CD14-positive monocyte (primary cell): Measurements from ENCODE around the gene CELF2. TPM values are rescaled to one million over a fixed set of nuclear protein-coding genes. Genes with fewer than 3 reads are reported as not detected.

ENCODE experiments used
- DNase-seq, 3 donors: peaks; one replicate each; pipeline ENCODE4 v3.0.0-alpha.2; 2011 to 2022
- H2AFZ ChIP-seq: 2 replicates; pipeline ENCODE4 v1.6.0; 2012; ENCODE audit warnings: mild to moderate bottlenecking, low read depth, low read length, inconsistent platforms; ENCODE audit not compliant: insufficient read depth, poor library complexity, severe bottlenecking
- H3K27ac ChIP-seq, 2 donors: 1 replicate in 1 of 2; 2 replicates in 1 of 2; pipeline ENCODE4 v1.5.1; 2012 to 2013; ENCODE audit warnings: low read length in 2 of 2, control low read depth in 1 of 2, inconsistent platforms in 1 of 2, low read depth in 1 of 2, mild to moderate bottlenecking in 1 of 2
- H3K27me3 ChIP-seq, 2 donors: one replicate each; pipeline versions ENCODE4 v1.6.0 to v1.6.1; 2011 to 2013; ENCODE audit warnings: low read length in 2 of 2; ENCODE audit not compliant: control insufficient read depth in 2 of 2, insufficient read depth in 2 of 2
- H3K36me3 ChIP-seq, 2 donors: replicated peaks in 1 of 2; 1 replicate in 1 of 2; 2 replicates in 1 of 2; pipeline versions ENCODE4 v1.5.1 to v1.6.1; 2012 to 2013; ENCODE audit warnings: low read length in 2 of 2, control low read depth in 1 of 2, inconsistent platforms in 1 of 2, mild to moderate bottlenecking in 1 of 2; ENCODE audit not compliant: insufficient read depth in 2 of 2, control insufficient read depth in 1 of 2
- H3K4me1 ChIP-seq, 2 donors: 1 replicate in 1 of 2; 2 replicates in 1 of 2; pipeline versions ENCODE4 v1.5.1 to v1.6.1; 2012 to 2013; ENCODE audit warnings: low read length in 2 of 2, control low read depth in 1 of 2, inconsistent platforms in 1 of 2, mild to moderate bottlenecking in 1 of 2, moderate library complexity in 1 of 2; ENCODE audit not compliant: insufficient read depth in 2 of 2, control insufficient read depth in 1 of 2
- H3K4me2 ChIP-seq: replicated peaks from 2 replicates; pipeline ENCODE3; 2012; ENCODE audit warnings: low read length, moderate library complexity, mild to moderate bottlenecking; ENCODE audit not compliant: poor library complexity, severe bottlenecking; ENCODE audit errors: extremely low read depth
- H3K4me3 ChIP-seq, 3 experiments: fragments of 200-600 bp in 1 of 3; sonication (generic) in 1 of 3; replicated peaks in 1 of 3; 1 replicate in 2 of 3; 2 replicates in 1 of 3; pipeline ENCODE4 v1.5.1; 2011 to 2013; ENCODE audit warnings: low read length in 3 of 3, mild to moderate bottlenecking in 3 of 3, control low read depth in 2 of 3, low read depth in 2 of 3, inconsistent platforms in 1 of 3, moderate library complexity in 1 of 3
- H3K79me2 ChIP-seq: 2 replicates; pipeline ENCODE4 v1.6.0; 2012; ENCODE audit warnings: mild to moderate bottlenecking, control low read depth, inconsistent platforms, low read length, moderate library complexity; ENCODE audit not compliant: insufficient read depth
- H3K9ac ChIP-seq: 2 replicates; pipeline ENCODE4 v1.6.0; 2017; ENCODE audit warnings: low read length, mild to moderate bottlenecking; ENCODE audit not compliant: insufficient read depth, poor library complexity, severe bottlenecking
- H3K9me3 ChIP-seq, 2 donors: replicated peaks in 1 of 2; 1 replicate in 1 of 2; 2 replicates in 1 of 2; pipeline versions ENCODE4 v1.5.1 to v1.6.1; 2012 to 2013; ENCODE audit warnings: low read length in 2 of 2, control low read depth in 1 of 2; ENCODE audit not compliant: control insufficient read depth in 1 of 2, insufficient read depth in 1 of 2
- H4K20me1 ChIP-seq: 2 replicates; pipeline ENCODE4 v1.6.0; 2012; ENCODE audit warnings: mild to moderate bottlenecking, low read length, control low read depth, moderate library complexity; ENCODE audit not compliant: insufficient read depth
- H3K27ac Mint-ChIP-seq, 7 donors: one replicate each; pipeline ENCODE4 v1.8.0; 2020; ENCODE audit warnings: mild to moderate bottlenecking in 7 of 7, mixed read lengths in 7 of 7, moderate library complexity in 6 of 7, inconsistent platforms in 2 of 7
- H3K27me3 Mint-ChIP-seq, 3 donors: one replicate each; pipeline ENCODE4 v1.8.0; 2021 to 2022; ENCODE audit warnings: low read depth in 3 of 3, mild to moderate bottlenecking in 3 of 3, mixed read lengths in 3 of 3, moderate library complexity in 3 of 3, inconsistent platforms in 1 of 3
- H3K36me3 Mint-ChIP-seq, 2 donors: one replicate each; pipeline ENCODE4 v1.8.0; 2020; ENCODE audit warnings: mixed read lengths in 2 of 2, inconsistent platforms in 1 of 2, mild to moderate bottlenecking in 1 of 2
- H3K4me1 Mint-ChIP-seq: one replicate; pipeline ENCODE4 v1.8.0; 2020; ENCODE audit warnings: mild to moderate bottlenecking, mixed read lengths
- H3K4me3 Mint-ChIP-seq, 2 donors: one replicate each; pipeline ENCODE4 v1.8.0; 2020; ENCODE audit warnings: mild to moderate bottlenecking in 2 of 2, mixed read lengths in 2 of 2, moderate library complexity in 1 of 2
- H3K9me3 Mint-ChIP-seq, 7 donors: one replicate each; pipeline ENCODE4 v1.8.0; 2020 to 2022; ENCODE audit warnings: mixed read lengths in 7 of 7, mild to moderate bottlenecking in 6 of 7, moderate library complexity in 6 of 7, inconsistent platforms in 2 of 7
- CTCF ChIP-seq: fragments of 200-600 bp; IDR thresholded peaks from one replicate; pipeline ENCODE4 v1.8.0; 2022; ENCODE audit warnings: antibody characterized with exemption, mild to moderate bottlenecking
- WGBS: methylation state at CpG from one replicate; pipeline ENCODE4 v1.1.5; 2013; ENCODE audit warnings: missing lambda C conversion rate; ENCODE audit not compliant: insufficient coverage; 5-methylcytosine and 5-hydroxymethylcytosine counted together
- intact Hi-C, 2 donors: fragments of 100-400 bp; cut with micrococcal nuclease; formaldehyde crosslinking; loops; one replicate each; pipeline versions ENCODE4 v1.15.0 to v1.15.1; 2023
- polyA plus RNA-seq, 3 donors: library from polyadenylated mRNA; depleted of rRNA in 1 of 3; unstranded in 2 of 3; stranded (reverse) in 1 of 3; fragments of 300-500 nt in 2 of 3; fragments of >200 nt in 1 of 3; fragmentation: Illumina TruSeq in 2 of 3; gene quantifications; 1 replicate in 2 of 3; 2 replicates in 1 of 3; pipeline ENCODE4 v1.2.3, GENCODE V29; 2012 to 2021

CELF2 gene
- polyA plus RNA-seq, 3 donors: 53.5 to 93.3 (median 80.5) TPM

DNA sequence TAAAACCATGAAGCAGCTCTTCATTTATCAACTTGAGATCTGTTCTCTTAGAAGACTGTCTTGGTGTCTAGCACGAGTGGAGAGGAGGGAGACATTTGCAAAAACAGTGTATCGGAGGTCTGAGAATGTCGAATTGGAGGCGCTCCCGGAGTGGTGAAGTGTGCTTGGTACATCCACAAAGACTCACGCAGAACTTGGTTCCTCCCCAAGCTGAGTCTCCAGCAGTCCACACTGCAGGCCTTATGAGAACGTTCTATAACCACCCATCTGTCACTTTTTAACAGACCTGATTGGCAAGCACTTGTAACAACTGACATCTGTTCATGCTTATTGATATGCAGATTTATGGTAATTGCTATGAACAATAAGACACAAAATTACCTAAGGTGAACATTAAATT is 261.6 kb downstream of the CELF2 start:
- Histone ChIP-seq H3K9me3 (no peaks in the 10 kb centered on the region), H3K27ac (no peak overlapping the region), H3K36me3 (peaks cover 75 to 92% of the 10 kb centered on the region in 2 donors), H3K4me1 (peaks cover 25 to 34% of the 10 kb centered on the region in 2 donors), H3K27me3 (no peaks in the 10 kb centered on the region), H3K9ac (no peak overlapping the region), H3K4me2 (no peak overlapping the region), H3K79me2 (peaks cover 37% of the 10 kb centered on the region), H2AFZ (no peak overlapping the region), H4K20me1 (peaks cover 100% of the 10 kb centered on the region), H3K4me3 (no peak overlapping the region)
- no peak for TF ChIP-seq CTCF
- peak overlapping the region in 1 of 7 donors; percentile 18 for H3K27ac Mint-ChIP-seq
- no peaks in the 10 kb centered on the region for H3K27me3 Mint-ChIP-seq
- peaks cover 31% of the 10 kb centered on the region for H3K4me1 Mint-ChIP-seq
- intact Hi-C loops: loop anchor here in 1 of 2 donors (10.0 kb wide), 1 partner anchor 175 kb away; no protein-coding TSS in a partner anchor
- DNase-seq: no peak
- H3K4me3 Mint-ChIP-seq: no peak overlapping the region
- H3K36me3 Mint-ChIP-seq: peaks cover 66 to 69% of the 10 kb centered on the region in 2 donors
- 90% methylated on average over 2 of the region's 7 CpGs for WGBS
- no peaks in the 10 kb centered on the region for H3K9me3 Mint-ChIP-seq

- no peak for TF ChIP-seq CTCF
- H3K4me3 Mint-ChIP-seq: no peak overlapping the region
- WGBS: 95% methylated on average over 22 of the region's 25 CpGs
- intact Hi-C loops: no loop called here
- Histone ChIP-seq H3K36me3 (peaks cover 68 to 92% of the 10 kb centered on the region in 2 donors), H3K79me2 (peaks cover 32% of the 10 kb centered on the region), H4K20me1 (peaks cover 100% of the 10 kb centered on the region), H3K4me1 (peaks cover 35 to 44% of the 10 kb centered on the region in 2 donors), H2AFZ (no peak overlapping the region), H3K4me3 (no peak overlapping the region), H3K9me3 (no peaks in the 10 kb centered on the region), H3K27me3 (no peaks in the 10 kb centered on the region), H3K4me2 (no peak overlapping the region), H3K9ac (no peak overlapping the region), H3K27ac (peak overlapping the region in 1 of 2 donors; percentile 68)
- no peaks in the 10 kb centered on the region for H3K9me3 Mint-ChIP-seq
- H3K4me1 Mint-ChIP-seq: peaks cover 31% of the 10 kb centered on the region
- no peak for DNase-seq
- H3K27me3 Mint-ChIP-seq: no peaks in the 10 kb centered on the region
- peaks cover 56 to 59% of the 10 kb centered on the region in 2 donors for H3K36me3 Mint-ChIP-seq
- H3K27ac Mint-ChIP-seq: peak overlapping the region; percentile 41 to 84 (median 76)
These were observed 262.7 kb downstream of the CELF2 start for GRCh38 chr10:11280187-11280932.
